NCI-H524 treated with DMSO at 0.1 percent for 48 hours (cell line): ENCODE measurements around the gene PRKAG3.

Experiments
- DNase-seq: peaks from one replicate; lab custom pipeline; 2025; lab: John Stamatoyannopoulos, UW

PRKAG3 gene

GRCh38 chr2:218839888-218840287 is 8.3 kb upstream of the PRKAG3 start:
- no peak for DNase-seq

- no peak for DNase-seq
Observed at GRCh38 chr2:218839430-218839829, 7.8 kb upstream of the PRKAG3 start.

GRCh38 chr2:218837495-218837894 is 5.9 kb upstream of the PRKAG3 start:
- DNase-seq: no peak

- DNase-seq: no peak
Observed at GRCh38 chr2:218834685-218835084, 3.1 kb upstream of the PRKAG3 start.

- no peak for DNase-seq
Observed at GRCh38 chr2:218833023-218833609, 1.5 kb upstream of the PRKAG3 start.

- no peak for DNase-seq
Observed at GRCh38 chr2:218832520-218832919, 917 bp upstream of the PRKAG3 start.

- no peak for DNase-seq
Observed at GRCh38 chr2:218832081-218832480, 478 bp upstream of the PRKAG3 start.

- no peak for DNase-seq
Observed at GRCh38 chr2:218830526-218831306, 887 bp downstream of the PRKAG3 start.

- DNase-seq: no peak
Observed at GRCh38 chr2:218829868-218830451, 1.6 kb downstream of the PRKAG3 start.

GRCh38 chr2:218828477-218828778 is 3.2 kb downstream of the PRKAG3 start:
- no peak for DNase-seq

- DNase-seq: no peak
Observed at GRCh38 chr2:218827701-218828476, 3.7 kb downstream of the PRKAG3 start.

- no peak for DNase-seq
Observed at GRCh38 chr2:218826791-218827190, 4.8 kb downstream of the PRKAG3 start.

- no peak for DNase-seq
Observed at GRCh38 chr2:218824004-218824403, 7.6 kb downstream of the PRKAG3 start.

GRCh38 chr2:218823196-218823855 is 8.3 kb downstream of the PRKAG3 start:
- no peak for DNase-seq

GRCh38 chr2:218822622-218823021 is 9.0 kb downstream of the PRKAG3 start:
- no peak for DNase-seq

GRCh38 chr2:218821605-218822211 is 9.9 kb downstream of the PRKAG3 start:
- DNase-seq: no peak

GRCh38 chr2:218820746-218821369 is 10.7 kb downstream of the PRKAG3 start:
- no peak for DNase-seq

GRCh38 chr2:218819093-218819492 is 12.5 kb downstream of the PRKAG3 start:
- no peak for DNase-seq

GRCh38 chr2:218816561-218817011 is 15.0 kb downstream of the PRKAG3 start:
- DNase-seq: no peak

- no peak for DNase-seq
Observed at GRCh38 chr2:218815649-218816048, 16.0 kb downstream of the PRKAG3 start.

- DNase-seq: no peak
Observed at GRCh38 chr2:218815244-218815637, 16.4 kb downstream of the PRKAG3 start.
